Uterus (tissue), 4 donors: ENCODE results near the gene SYNRG. TPM values are rescaled to one million over a fixed set of nuclear protein-coding genes. Genes with fewer than 3 reads are reported as not detected.

Source experiments
- DNase-seq, 2 donors: peaks; one replicate each; pipeline ENCODE4 v3.0.0-alpha.2; 2019 to 2020
- H3K27ac ChIP-seq, 2 donors: fragments of 200-600 bp; sonication (generic); 1 replicate in 1 of 2; 2 replicates in 1 of 2; pipeline ENCODE4 v1.5.1; 2016 to 2018
- H3K27me3 ChIP-seq, 2 donors: fragments of 200-600 bp; sonication (generic); one replicate each; pipeline ENCODE4 v1.5.1; 2018 to 2019; ENCODE audit warnings: control low read depth in 1 of 2
- H3K36me3 ChIP-seq, 2 donors: fragments of 200-600 bp; sonication (generic); one replicate each; pipeline ENCODE4 v1.5.1; 2019; ENCODE audit warnings: control low read depth in 1 of 2
- H3K4me1 ChIP-seq, 2 donors: fragments of 200-600 bp; sonication (generic); one replicate each; pipeline ENCODE4 v1.5.1; 2018 to 2019; ENCODE audit warnings: control low read depth in 1 of 2
- H3K4me3 ChIP-seq, 2 donors: fragments of 200-600 bp; sonication (generic); 1 replicate in 1 of 2; 2 replicates in 1 of 2; pipeline ENCODE4 v1.5.1; 2018 to 2019; ENCODE audit warnings: mild to moderate bottlenecking in 1 of 2
- H3K9me3 ChIP-seq, 2 donors: fragments of 200-600 bp; sonication (generic); one replicate each; pipeline ENCODE4 v1.5.1; 2019; ENCODE audit warnings: control low read depth in 1 of 2
- POLR2A ChIP-seq, 2 donors: fragments of 450-650 bp; IDR thresholded peaks; one replicate each; pipeline ENCODE4 v1.6.1; 2016; ENCODE audit warnings: antibody characterized with exemption in 2 of 2, mild to moderate bottlenecking in 1 of 2, moderate library complexity in 1 of 2
- intact Hi-C: fragments of 100-400 bp; cut with DNase I; formaldehyde crosslinking; loops from one replicate; pipeline ENCODE4 v1.15.1; 2023; ENCODE audit warnings: low total_unique reads
- total RNA-seq, 4 donors: library from RNA; depleted of rRNA in 3 of 4; stranded (reverse); fragments of >200 nt in 3 of 4; gene quantifications; one replicate each; pipeline versions ENCODE4 v1.1.0 to v1.2.4, GENCODE V29; 2014 to 2023
- TF ChIP-seq, protein P1 (sequence below), 4 experiments: fragments of 200-600 bp in 2 of 4; fragments of 450-650 bp in 2 of 4; sonication (generic) in 2 of 4; IDR thresholded peaks; one replicate each; pipeline ENCODE4 v1.5.1; 2016 to 2019; ENCODE audit warnings: antibody characterized with exemption in 4 of 4, mild to moderate bottlenecking in 2 of 4, moderate library complexity in 1 of 4
- donor health status: DM: yes; HTN: yes; CAD: no.

The SYNRG gene
- total RNA-seq, 4 donors from 2014 or later = 14.4 to 92.0 (median 41.6) TPM

DNA sequence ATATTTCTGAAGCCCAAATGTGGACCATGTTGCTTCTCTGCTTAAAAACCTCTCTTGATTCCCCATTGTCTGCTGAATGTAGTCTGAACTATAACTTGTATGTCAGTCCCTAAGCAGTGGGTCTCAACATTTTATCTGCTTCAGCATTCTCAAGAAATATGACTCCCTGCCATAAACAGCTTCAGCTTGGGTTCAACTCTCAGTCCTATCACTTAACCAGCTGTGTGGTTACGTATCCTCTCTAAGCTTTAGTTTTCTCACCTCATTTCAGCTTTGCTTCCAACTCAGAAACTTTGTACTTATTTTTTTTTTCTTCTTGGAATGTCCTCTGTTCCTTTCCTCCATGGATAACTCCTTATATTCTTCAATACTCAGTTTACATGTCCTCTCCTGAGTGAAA, 38.6 kb upstream of the SYNRG start:
- no peak overlapping the region for H3K4me3 ChIP-seq
- H3K36me3 ChIP-seq = no peaks in the 10 kb centered on the region
- H3K27ac ChIP-seq = no peak overlapping the region
- H3K27me3 ChIP-seq = peaks cover 0 to 3% of the 10 kb centered on the region in 2 donors
- no peak for TF ChIP-seq POLR2A (IDR thresholded peaks at IDR 0.05)
- TF ChIP-seq, protein P1, sequence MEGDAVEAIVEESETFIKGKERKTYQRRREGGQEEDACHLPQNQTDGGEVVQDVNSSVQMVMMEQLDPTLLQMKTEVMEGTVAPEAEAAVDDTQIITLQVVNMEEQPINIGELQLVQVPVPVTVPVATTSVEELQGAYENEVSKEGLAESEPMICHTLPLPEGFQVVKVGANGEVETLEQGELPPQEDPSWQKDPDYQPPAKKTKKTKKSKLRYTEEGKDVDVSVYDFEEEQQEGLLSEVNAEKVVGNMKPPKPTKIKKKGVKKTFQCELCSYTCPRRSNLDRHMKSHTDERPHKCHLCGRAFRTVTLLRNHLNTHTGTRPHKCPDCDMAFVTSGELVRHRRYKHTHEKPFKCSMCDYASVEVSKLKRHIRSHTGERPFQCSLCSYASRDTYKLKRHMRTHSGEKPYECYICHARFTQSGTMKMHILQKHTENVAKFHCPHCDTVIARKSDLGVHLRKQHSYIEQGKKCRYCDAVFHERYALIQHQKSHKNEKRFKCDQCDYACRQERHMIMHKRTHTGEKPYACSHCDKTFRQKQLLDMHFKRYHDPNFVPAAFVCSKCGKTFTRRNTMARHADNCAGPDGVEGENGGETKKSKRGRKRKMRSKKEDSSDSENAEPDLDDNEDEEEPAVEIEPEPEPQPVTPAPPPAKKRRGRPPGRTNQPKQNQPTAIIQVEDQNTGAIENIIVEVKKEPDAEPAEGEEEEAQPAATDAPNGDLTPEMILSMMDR (IDR thresholded peaks at IDR 0.05) = no peak
- no peaks in the 10 kb centered on the region for H3K9me3 ChIP-seq
- no peaks in the 10 kb centered on the region for H3K4me1 ChIP-seq
- intact Hi-C loops = no loop called here
- no peak for DNase-seq

- TF ChIP-seq, protein P1 (IDR thresholded peaks at IDR 0.05) = no peak
- TF ChIP-seq POLR2A (IDR thresholded peaks at IDR 0.05) = no peak
Observed at GRCh38 chr17:37643869-37644268, 34.7 kb upstream of the SYNRG start.

GRCh38 chr17:37643118-37643766, 34.0 kb upstream of the SYNRG start, which contains the start of gene DDX52:
TSS of gene DDX52 (minus strand) at chr17:37643446. CDS start at chr17:37643420, 26 bp downstream.
- H3K36me3 ChIP-seq = no peaks in the 10 kb centered on the region
- peak; percentile 90 to 92 for DNase-seq
- intact Hi-C loops = no loop called here

More at GRCh38 chr17:37643869-37644268, 34.7 kb upstream of the SYNRG start:
- H3K27ac ChIP-seq = peak overlapping the region; percentile 77 to 82
- H3K4me3 ChIP-seq = peak overlapping the region; percentile 60 to 68
- intact Hi-C loops = no loop called here
- H3K27me3 ChIP-seq = no peaks in the 10 kb centered on the region
- no peak for DNase-seq
- H3K36me3 ChIP-seq = no peaks in the 10 kb centered on the region
- no peaks in the 10 kb centered on the region for H3K9me3 ChIP-seq
- H3K4me1 ChIP-seq = no peaks in the 10 kb centered on the region

DNA sequence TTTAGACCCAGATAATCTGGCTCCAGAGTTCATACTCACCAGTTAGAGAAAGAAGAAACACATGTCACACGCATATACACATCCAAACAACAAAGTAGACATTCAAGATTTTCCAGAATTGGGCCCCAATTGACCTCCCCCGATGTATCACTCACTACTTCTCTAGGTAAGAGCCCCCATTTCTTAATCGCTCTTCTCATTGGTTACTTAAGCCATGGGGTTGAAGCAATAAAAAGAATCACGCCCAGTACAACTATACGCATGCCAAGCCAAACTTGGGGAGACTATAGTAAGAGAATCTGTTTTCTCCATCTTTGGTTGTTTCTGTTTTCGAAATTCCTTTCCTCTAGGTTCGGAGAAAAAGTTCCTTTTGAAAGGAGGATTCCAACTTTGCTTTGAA, 33.5 kb upstream of the SYNRG start:
- Histone ChIP-seq H3K36me3 (no peaks in the 10 kb centered on the region), H3K27me3 (no peaks in the 10 kb centered on the region), H3K4me1 (no peaks in the 10 kb centered on the region), H3K9me3 (no peaks in the 10 kb centered on the region), H3K4me3 (peak overlapping the region; percentile 60 to 68), H3K27ac (peak overlapping the region; percentile 77 to 82)
- intact Hi-C loops = no loop called here
- TF ChIP-seq, protein P1 (IDR thresholded peaks at IDR 0.05) = no peak
- no peak for TF ChIP-seq POLR2A (IDR thresholded peaks at IDR 0.05)
- no peak for DNase-seq

More at GRCh38 chr17:37643118-37643766, 34.0 kb upstream of the SYNRG start, which contains the start of gene DDX52:
- H3K27ac ChIP-seq = peak within 1 kb of the TSS; percentile 77 to 82
- H3K9me3 ChIP-seq = no peaks in the 10 kb centered on the region
- peak within 1 kb of the TSS; percentile 60 to 68 for H3K4me3 ChIP-seq
- H3K27me3 ChIP-seq = no peaks in the 10 kb centered on the region
- H3K4me1 ChIP-seq = no peaks in the 10 kb centered on the region
- TF ChIP-seq, protein P1 (IDR thresholded peaks at IDR 0.05) = peak in 2 of 4 experiments; percentile 19 to 22
- TF ChIP-seq POLR2A (IDR thresholded peaks at IDR 0.05) = peak; percentile 20 to 64

GRCh38 chr17:37640015-37640414, 30.8 kb upstream of the SYNRG start:
- no peak for TF ChIP-seq POLR2A (IDR thresholded peaks at IDR 0.05)
- TF ChIP-seq, protein P1 (IDR thresholded peaks at IDR 0.05) = no peak
- H3K4me3 ChIP-seq = no peak overlapping the region
- intact Hi-C loops = no loop called here
- DNase-seq = no peak
- no peak overlapping the region for H3K27ac ChIP-seq
- no peaks in the 10 kb centered on the region for H3K4me1 ChIP-seq
- H3K36me3 ChIP-seq = no peaks in the 10 kb centered on the region
- no peaks in the 10 kb centered on the region for H3K9me3 ChIP-seq
- no peaks in the 10 kb centered on the region for H3K27me3 ChIP-seq
